ENCODE results near the gene PIGR.

PIGR gene

GRCh38 chr1:206907304-206907991 lies 38.8 kb downstream of the PIGR start:
- DNase-seq = no peak

GRCh38 chr1:206905295-206906164 lies 40.7 kb downstream of the PIGR start:
- DNase-seq = peak; percentile 11

- DNase-seq = no peak
Observed at GRCh38 chr1:206904423-206905142, 41.7 kb downstream of the PIGR start.

- no peak for DNase-seq
Observed at GRCh38 chr1:206903687-206904086, 42.6 kb downstream of the PIGR start.

GRCh38 chr1:206902702-206903101 lies 43.6 kb downstream of the PIGR start:
- DNase-seq = no peak

- DNase-seq = no peak
Observed at GRCh38 chr1:206901944-206902343, 44.3 kb downstream of the PIGR start.

GRCh38 chr1:206900149-206900548 lies 46.1 kb downstream of the PIGR start:
- no peak for DNase-seq

GRCh38 chr1:206899717-206900116 lies 46.5 kb downstream of the PIGR start:
- DNase-seq = no peak

- DNase-seq = no peak
Observed at GRCh38 chr1:206898915-206899431, 47.3 kb downstream of the PIGR start.

GRCh38 chr1:206898089-206898914 lies 48.0 kb downstream of the PIGR start:
- DNase-seq = no peak

- DNase-seq = no peak
Observed at GRCh38 chr1:206897175-206897574, 49.1 kb downstream of the PIGR start, which contains the start of gene IL24. Gene IL24 (plus strand): TSS chr1:206897443. CDS start chr1:206897833, 390 bp downstream.

GRCh38 chr1:206896261-206896660 lies 50.0 kb downstream of the PIGR start:
- DNase-seq = no peak

- DNase-seq = no peak
Observed at GRCh38 chr1:206895837-206896242, 50.4 kb downstream of the PIGR start.

- DNase-seq = no peak
Observed at GRCh38 chr1:206895325-206895724, 50.9 kb downstream of the PIGR start.

GRCh38 chr1:206893380-206893779 lies 52.9 kb downstream of the PIGR start:
- no peak for DNase-seq

GRCh38 chr1:206892351-206892984 lies 53.8 kb downstream of the PIGR start:
- DNase-seq = no peak

GRCh38 chr1:206891412-206891811 lies 54.9 kb downstream of the PIGR start:
- no peak for DNase-seq

- peak; percentile 23 for DNase-seq
Observed at GRCh38 chr1:206890125-206891060, 55.9 kb downstream of the PIGR start.

GRCh38 chr1:206887701-206888100 lies 58.6 kb downstream of the PIGR start:
- DNase-seq = no peak

GRCh38 chr1:206886831-206887230 lies 59.4 kb downstream of the PIGR start:
- no peak for DNase-seq

Data from CD4-positive, alpha-beta T cell treated with Interleukin-21 for 1 hour (primary cell).